Measurements from ENCODE around the gene NUTM2F.
"Not testable (repeated sequence)": the region's sequence is repeated elsewhere in the genome, so short reads cannot be mapped to it uniquely, and the experiment has no call there.

- not testable (repeated sequence) for TF ChIP-seq CTCF, POLR2AphosphoS5, POLR2A (IDR thresholded peaks at IDR 0.05)
Measured at GRCh38 chr9:94322342-94322940, 6.0 kb downstream of the NUTM2F start.
